ENCODE results near the gene BEND7.

Gene BEND7

DNA sequence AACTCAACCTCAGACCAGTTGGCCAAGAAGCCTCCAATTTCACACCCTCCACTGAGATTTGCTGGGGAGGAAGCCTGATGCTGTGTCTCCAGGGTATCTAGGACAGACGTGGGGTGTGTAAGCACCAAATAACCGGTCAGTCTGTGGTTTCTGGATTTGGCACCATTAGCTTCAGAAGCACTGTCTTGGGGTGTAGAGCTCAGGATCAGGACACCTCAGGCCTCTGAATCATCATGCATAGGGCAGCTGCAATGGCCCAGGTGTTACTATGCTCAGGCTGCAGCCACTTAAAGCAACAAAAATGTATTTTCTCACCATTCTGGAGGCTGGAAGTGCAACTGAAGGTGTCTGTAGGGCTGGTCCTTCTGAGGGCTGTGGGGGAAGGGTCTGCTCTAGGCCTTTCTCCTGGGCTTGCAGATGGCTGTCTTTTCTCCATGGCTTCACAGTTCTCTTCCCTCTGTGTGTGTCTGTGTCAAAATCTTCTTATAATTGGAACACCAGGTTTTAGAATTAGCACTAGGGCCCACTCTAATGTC lies 107.4 kb downstream of the BEND7 start:
- DNase-seq (ENCODE audit: low read depth, low spot score) = no peak

DNA sequence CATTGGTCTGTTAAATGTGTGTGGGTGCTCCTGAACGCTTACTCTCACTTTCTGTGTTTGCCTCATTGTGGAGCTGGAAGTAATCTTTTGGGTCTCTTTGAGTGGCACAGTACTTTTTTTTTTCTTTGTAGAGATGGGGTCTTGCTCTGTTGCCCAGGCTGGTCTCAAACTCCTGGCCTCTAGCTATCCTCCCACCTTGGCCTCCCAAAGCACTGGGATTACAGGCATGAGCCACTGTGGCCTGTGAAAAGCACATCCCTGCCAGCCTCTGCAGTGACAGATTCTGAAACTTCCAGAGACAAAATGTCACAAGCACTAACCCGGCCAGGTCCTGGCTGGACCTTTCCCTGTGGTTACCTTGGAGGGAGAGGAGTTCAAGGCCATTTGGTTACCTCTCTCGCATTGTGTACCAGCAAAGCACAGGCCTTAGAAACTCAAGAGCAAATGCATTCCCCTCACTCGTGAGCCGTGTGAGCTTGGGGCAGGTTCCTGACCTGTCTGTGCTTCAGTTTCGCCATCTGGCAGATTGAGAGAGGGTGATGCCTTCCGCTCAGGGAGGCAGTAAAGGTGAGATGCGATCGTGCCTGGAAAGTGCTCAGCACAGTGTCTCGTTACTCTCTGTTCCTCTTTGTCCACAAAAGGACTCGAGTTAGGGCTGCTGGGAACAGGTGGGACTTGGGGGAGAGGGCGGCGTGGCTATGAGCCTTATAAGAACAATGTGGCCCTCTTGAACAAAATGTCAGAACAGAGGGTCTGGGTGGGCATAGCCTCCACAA lies 108.1 kb downstream of the BEND7 start:
- DNase-seq (ENCODE audit: low read depth, low spot score) = no peak

- DNase-seq (ENCODE audit: low read depth, low spot score) = peak; percentile 38
These were observed 111.2 kb downstream of the BEND7 start for GRCh38 chr10:13417459-13418126.

DNA sequence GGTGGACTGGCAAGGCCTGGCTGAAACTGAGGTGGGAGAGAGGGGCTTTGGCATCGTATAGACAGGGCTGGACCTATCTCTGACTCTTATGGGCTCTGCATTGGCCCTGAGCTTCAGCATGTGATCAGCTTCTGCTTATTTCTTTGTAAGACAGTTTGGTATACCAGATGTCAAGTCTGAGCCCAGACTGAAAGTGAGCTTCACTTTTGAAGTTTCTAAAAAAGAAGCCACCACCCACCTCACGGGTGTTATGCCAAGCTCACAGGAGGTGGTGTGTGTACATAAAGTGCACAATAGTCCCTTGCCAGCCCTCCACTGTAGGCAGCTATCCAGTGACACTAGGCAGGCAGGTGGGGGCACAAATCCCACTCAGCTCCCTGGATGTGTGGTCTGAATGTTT lies 112.1 kb downstream of the BEND7 start:
- no peak for DNase-seq (ENCODE audit: low read depth, low spot score)

- peak; percentile 56 for DNase-seq (ENCODE audit: low read depth, low spot score)
These were observed 114.0 kb downstream of the BEND7 start for GRCh38 chr10:13414855-13415254.

GRCh38 chr10:13414137-13414536 lies 114.7 kb downstream of the BEND7 start:
- DNase-seq (ENCODE audit: low read depth, low spot score) = no peak

GRCh38 chr10:13412894-13413293 lies 115.9 kb downstream of the BEND7 start:
- DNase-seq (ENCODE audit: low read depth, low spot score) = no peak

DNA sequence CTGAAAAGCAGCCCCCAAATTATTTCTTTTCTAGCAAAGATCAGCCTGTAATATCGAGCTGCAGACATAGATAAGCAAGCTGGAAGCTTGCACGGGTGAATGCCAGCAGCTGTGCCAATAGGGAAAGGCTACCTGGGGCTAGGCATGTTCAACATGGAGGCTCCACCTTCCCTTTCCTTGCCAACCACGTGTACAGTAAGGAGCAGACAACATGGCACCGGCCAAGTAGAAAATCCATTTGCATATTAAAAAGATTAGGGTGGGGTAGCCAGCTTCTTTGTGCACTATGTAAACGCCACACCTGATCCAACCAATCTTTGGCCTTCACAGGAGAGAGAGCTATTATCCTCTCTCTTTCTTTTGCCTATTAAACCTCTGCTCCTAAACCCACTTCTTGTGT lies 124.0 kb downstream of the BEND7 start:
- DNase-seq (ENCODE audit: low read depth, low spot score) = no peak

DNA sequence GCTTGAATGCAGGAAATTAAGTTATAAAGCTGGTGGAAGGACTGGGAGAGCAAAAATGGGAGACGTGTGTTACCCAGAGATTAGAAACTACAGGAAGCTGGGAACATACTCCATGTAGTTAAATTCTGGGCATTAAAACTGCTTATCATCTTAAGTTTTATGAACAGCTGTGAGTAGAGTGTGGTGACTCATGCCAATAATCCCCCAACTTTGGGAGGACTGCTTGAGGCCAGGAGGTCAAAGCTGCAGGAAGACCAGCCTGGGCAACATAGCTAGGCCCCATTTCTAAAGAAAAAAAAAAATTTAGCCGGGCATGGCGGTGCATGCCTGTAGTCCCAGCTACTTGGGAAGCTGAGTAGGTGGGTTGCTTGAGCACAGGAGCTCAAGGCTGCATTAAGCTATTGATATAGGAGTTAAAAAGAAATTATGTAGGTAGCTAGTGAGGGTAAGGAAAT lies 124.5 kb downstream of the BEND7 start:
- no peak for DNase-seq (ENCODE audit: low read depth, low spot score)

DNA sequence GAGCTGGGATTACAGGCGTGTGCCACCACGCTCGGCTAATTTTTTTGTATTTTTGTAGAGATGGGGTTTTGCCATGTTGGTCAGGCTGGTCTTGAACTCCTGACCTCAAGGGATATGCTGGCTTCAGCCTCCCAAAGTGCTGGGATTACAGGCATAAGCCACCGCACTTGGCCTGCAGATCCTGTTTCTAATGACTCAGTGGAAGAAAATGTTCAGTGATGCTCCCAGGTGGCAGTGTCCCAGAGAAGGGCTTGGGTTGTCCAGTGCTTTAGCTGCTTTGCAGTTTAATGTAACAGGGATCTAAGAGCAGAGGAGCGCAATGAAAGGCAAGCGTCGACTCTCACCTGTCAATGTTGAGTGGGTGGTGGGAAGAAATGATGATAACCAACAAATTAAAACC lies 125.4 kb downstream of the BEND7 start:
- peak; percentile 36 for DNase-seq (ENCODE audit: low read depth, low spot score)

DNA sequence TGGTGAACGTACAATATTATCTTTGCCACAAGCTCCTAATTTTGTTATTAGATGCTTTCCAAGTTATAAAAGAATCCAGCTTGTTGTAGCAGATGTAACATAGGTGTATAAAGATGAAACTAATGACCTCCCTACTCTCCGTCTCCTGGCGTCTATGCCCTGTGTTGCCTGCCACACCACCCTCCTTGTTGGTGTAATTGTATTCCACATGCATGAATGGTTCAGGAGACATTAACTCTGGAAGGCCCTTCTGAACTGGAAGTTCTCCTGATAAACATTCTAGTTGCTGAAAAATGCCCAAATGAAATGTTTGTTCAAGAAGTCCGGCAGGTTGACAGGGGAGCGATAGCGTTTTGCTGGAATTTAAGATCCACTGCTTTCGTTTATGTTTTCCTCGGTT lies 126.8 kb downstream of the BEND7 start:
- DNase-seq (ENCODE audit: low read depth, low spot score) = no peak

DNA sequence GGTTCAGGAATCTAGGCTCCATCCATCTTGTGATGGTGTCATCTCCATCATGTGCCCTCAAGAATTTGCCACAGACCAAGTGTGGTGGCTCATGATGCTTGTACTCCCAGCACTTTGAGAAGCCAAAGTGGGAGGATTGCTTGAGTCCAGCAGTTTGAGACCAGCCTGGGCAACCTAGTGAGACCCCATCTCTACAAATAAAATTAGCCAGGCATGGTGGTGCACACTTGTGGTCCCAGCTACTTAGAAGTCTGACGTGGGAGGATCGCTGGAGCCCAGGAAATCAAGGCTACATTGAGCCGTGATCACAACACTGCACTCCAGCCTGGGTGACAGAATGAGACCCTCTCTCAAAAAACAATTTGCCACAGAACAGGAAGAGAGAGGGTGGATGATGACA lies 127.7 kb downstream of the BEND7 start:
- DNase-seq (ENCODE audit: low read depth, low spot score) = no peak

DNA sequence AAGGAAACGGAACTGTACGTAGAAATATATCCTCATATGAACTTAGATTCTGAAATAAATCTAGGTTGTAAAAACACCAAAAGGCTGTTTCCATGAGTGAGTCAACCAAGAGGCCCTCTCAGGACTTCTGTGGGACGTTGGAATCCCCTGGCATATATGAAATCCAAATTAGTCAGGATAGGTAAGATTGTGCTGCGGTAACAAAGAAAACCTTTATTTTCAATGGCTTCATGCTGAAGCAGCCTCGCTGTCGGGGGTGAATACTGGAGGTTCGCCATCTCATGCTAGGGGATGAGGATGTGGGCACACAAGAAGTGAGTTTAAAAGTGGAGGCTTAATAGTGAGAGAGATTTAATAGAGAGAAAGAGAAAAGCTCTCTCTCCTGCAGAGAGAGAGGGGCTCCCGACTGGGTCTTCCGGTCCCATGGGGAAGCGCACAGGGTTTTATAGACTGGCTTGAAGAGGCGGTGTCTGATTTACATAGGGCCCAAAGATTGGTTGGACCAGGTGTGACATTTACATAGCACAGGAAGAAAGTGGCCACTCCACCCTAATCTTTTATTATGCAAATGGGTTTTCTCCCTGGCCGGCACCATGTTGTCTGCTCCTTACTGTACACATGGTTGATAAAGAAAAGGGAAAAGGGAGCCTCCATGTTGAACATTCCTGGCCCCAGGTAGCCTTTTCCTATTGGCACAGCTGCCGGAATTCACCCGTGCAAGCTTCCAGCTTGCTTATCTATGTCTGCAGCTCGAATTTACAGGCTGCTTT lies 128.4 kb downstream of the BEND7 start:
- peak; percentile 80 for DNase-seq (ENCODE audit: low read depth, low spot score)

DNA sequence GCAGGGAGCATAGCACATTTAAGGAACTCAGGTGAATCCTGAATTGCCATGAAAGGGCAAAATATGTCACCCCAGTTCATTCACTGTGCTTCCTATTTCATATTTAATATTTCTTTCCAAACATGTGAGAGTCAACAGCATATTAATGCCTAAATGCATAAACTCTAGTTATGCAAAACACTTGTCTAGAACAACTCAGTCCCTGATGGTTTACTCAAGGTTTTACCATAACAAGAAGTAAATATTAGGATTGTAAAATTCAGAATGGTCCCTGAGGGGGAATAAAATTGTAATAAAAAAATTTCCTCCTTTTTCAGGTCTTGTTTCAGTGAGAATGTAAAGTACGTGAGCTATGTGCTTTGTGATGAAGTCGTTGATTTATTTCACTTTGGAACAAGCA lies 129.1 kb downstream of the BEND7 start:
- DNase-seq (ENCODE audit: low read depth, low spot score) = no peak

DNA sequence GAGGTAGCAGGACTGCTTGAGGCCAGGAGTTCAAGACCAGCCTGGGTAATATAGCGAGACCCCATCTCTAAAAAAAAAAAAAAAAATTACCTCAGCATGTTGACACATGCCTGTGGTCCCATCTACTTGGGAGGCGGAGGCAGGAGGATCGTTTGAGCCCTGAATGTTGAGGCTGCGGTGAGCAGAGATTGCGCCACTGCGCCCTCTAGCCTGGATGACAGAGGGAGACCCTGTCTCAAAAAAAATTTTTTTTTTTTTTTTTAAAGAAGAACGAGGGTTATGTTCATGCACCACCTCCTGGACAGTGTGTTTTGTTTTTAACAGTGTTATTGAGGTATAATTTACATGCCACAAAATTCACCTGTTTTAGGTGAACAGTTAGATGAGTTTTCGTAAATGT lies 129.6 kb downstream of the BEND7 start:
- no peak for DNase-seq (ENCODE audit: low read depth, low spot score)

- no peak for DNase-seq (ENCODE audit: low read depth, low spot score)
These were observed 131.8 kb downstream of the BEND7 start for GRCh38 chr10:13397052-13397451.

DNA sequence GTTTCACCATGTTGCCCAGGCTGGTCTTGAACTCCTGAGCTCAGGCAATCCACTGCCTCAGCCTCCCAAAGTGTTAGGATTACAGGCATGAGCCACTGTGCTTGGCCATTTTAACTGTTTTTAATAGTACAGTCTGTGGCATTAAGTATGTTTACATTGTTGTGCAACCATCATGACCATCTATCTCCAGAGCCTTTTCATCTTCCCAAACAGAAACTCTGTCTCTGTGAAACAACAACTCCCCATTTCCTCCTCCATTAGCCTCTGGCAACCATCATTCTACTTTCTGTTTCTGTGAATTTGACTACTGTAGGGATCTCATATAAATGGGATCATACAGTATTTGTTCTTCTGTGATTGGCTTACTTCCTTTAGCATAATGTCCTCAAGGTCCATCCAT lies 132.4 kb downstream of the BEND7 start:
- DNase-seq (ENCODE audit: low read depth, low spot score) = no peak

GRCh38 chr10:13395540-13395939 lies 133.3 kb downstream of the BEND7 start:
- no peak for DNase-seq (ENCODE audit: low read depth, low spot score)

GRCh38 chr10:13393640-13394039 lies 135.2 kb downstream of the BEND7 start:
- no peak for DNase-seq (ENCODE audit: low read depth, low spot score)

GRCh38 chr10:13392701-13393100 lies 136.1 kb downstream of the BEND7 start:
- no peak for DNase-seq (ENCODE audit: low read depth, low spot score)

Measured in ELF-1 (cell line).